Measurements from ENCODE around the gene FSD1.

DNA sequence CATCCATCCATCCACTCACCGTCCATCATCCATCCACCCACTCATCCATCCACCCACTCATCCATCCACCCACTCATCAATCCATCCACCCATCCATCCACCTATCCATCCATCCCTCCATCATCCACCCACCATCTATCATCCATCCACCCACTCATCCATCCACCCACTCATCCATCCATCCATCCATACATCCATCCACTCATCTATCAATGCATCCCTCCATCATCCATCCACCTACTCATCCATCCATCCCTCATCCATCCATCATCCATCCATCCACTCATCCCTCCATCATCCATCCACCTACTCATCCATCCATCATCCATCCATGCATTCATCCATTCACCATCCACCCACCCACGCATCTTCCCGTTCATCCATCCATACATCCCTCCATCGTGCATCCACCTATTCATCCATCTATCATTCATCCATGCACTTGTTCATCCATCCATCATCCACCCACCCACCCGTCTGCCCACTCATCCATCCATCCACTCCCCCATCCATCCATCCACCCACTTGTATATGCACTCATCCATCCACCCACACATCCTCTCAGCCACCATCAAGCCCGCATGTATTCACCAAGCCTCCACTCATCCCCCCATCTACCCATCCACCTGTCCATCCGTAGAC is 30.7 kb downstream of the FSD1 start:
- TF ChIP-seq GLIS3 (CRISPR knock-in tag; IDR thresholded peaks at IDR 0.05): no peak
- TF ChIP-seq ZNF70 (CRISPR knock-in tag; IDR thresholded peaks at IDR 0.05): no peak
- TF ChIP-seq ESRRG (CRISPR knock-in tag; IDR thresholded peaks at IDR 0.05): no peak
- TF ChIP-seq ZNF565 (CRISPR knock-in tag; conservative IDR thresholded peaks at IDR 0.05; ENCODE audit: low read depth): no peak
- TF ChIP-seq ZFP30 (CRISPR knock-in tag; IDR thresholded peaks at IDR 0.05): no peak
- TF ChIP-seq, protein P1, sequence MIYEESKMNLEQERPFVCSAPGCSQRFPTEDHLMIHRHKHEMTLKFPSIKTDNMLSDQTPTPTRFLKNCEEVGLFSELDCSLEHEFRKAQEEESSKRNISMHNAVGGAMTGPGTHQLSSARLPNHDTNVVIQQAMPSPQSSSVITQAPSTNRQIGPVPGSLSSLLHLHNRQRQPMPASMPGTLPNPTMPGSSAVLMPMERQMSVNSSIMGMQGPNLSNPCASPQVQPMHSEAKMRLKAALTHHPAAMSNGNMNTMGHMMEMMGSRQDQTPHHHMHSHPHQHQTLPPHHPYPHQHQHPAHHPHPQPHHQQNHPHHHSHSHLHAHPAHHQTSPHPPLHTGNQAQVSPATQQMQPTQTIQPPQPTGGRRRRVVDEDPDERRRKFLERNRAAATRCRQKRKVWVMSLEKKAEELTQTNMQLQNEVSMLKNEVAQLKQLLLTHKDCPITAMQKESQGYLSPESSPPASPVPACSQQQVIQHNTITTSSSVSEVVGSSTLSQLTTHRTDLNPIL (CRISPR knock-in tag; IDR thresholded peaks at IDR 0.05; ENCODE audit: low read depth): no peak
- no peak for TF ChIP-seq ZFP3 (CRISPR knock-in tag; IDR thresholded peaks at IDR 0.05)
- no peak for TF ChIP-seq ARNTL (CRISPR knock-in tag; IDR thresholded peaks at IDR 0.05; ENCODE audit: borderline replicate concordance, low read depth)

All from SK-N-SH treated with all-trans-retinoic acid at 6 μM for 48 hours (cell line).